H9 (cell line): ENCODE measurements around the gene THOC5. TPM values are rescaled to one million over a fixed set of nuclear protein-coding genes. Genes with fewer than 3 reads are reported as not detected.

Experiments
- DNase-seq: peaks from one replicate; pipeline ENCODE4 v3.0.0-alpha.2; 2017
- H2AFZ ChIP-seq: one replicate; pipeline ENCODE4 v1.6.1; 2013; ENCODE audit warnings: mild to moderate bottlenecking, low read length, control low read depth, moderate library complexity
- H2AK5ac ChIP-seq: 2 replicates; pipeline ENCODE4 v1.6.1; 2013; ENCODE audit warnings: low read length, control low read depth, mixed read lengths; ENCODE audit not compliant: insufficient read length
- H2BK120ac ChIP-seq: one replicate; pipeline ENCODE4 v1.6.1; 2013; ENCODE audit warnings: low read depth, mild to moderate bottlenecking, low read length, control low read depth, inconsistent platforms; ENCODE audit not compliant: poor library complexity, severe bottlenecking
- H2BK12ac ChIP-seq: 2 replicates; pipeline ENCODE4 v1.6.1; 2013; ENCODE audit warnings: low read length, control low read depth, mixed read lengths, low read depth; ENCODE audit not compliant: insufficient read length
- H2BK15ac ChIP-seq: 2 replicates; pipeline ENCODE4 v1.6.1; 2013; ENCODE audit warnings: low read depth, low read length, control low read depth
- H2BK20ac ChIP-seq: one replicate; pipeline ENCODE4 v1.6.1; 2013; ENCODE audit warnings: low read depth, mild to moderate bottlenecking, low read length, control low read depth, inconsistent platforms; ENCODE audit not compliant: poor library complexity, severe bottlenecking
- H2BK5ac ChIP-seq: 2 replicates; pipeline ENCODE4 v1.6.1; 2013; ENCODE audit warnings: low read length, control low read depth, mixed read lengths; ENCODE audit not compliant: insufficient read length
- H3K14ac ChIP-seq: 2 replicates; pipeline ENCODE4 v1.6.1; 2013; ENCODE audit warnings: low read length, control low read depth; ENCODE audit not compliant: insufficient read depth
- H3K18ac ChIP-seq: 2 replicates; pipeline ENCODE4 v1.6.1; 2013; ENCODE audit warnings: low read depth, mild to moderate bottlenecking, mixed read lengths, low read length, control low read depth; ENCODE audit not compliant: insufficient read length
- H3K23ac ChIP-seq: 2 replicates; pipeline ENCODE4 v1.6.1; 2013; ENCODE audit warnings: low read length, control low read depth, mixed read lengths, low read depth; ENCODE audit not compliant: insufficient read length
- H3K23me2 ChIP-seq: 2 replicates; pipeline ENCODE4 v1.6.1; 2013; ENCODE audit warnings: low read depth, mild to moderate bottlenecking, mixed read lengths, low read length, control low read depth; ENCODE audit not compliant: insufficient read length, poor library complexity, severe bottlenecking
- H3K27ac ChIP-seq: 2 replicates; pipeline ENCODE4 v1.5.1; 2013; ENCODE audit warnings: low read length, control low read depth, mixed read lengths, low read depth; ENCODE audit not compliant: insufficient read length
- H3K27me3 ChIP-seq: 2 replicates; pipeline ENCODE4 v1.6.1; 2013; ENCODE audit warnings: low read length, control low read depth, inconsistent platforms; ENCODE audit not compliant: insufficient read depth
- H3K4ac ChIP-seq: 2 replicates; pipeline ENCODE4 v1.6.1; 2013; ENCODE audit warnings: low read depth, mild to moderate bottlenecking, control low read depth, inconsistent platforms, low read length, moderate library complexity
- H3K4me1 ChIP-seq: 2 replicates; pipeline ENCODE4 v1.6.1; 2013; ENCODE audit warnings: low read length, control low read depth, inconsistent platforms; ENCODE audit not compliant: insufficient read depth
- H3K4me2 ChIP-seq: 2 replicates; pipeline ENCODE4 v1.6.1; 2013; ENCODE audit warnings: low read length, control low read depth, mixed read lengths; ENCODE audit not compliant: insufficient read length, insufficient read depth
- H3K56ac ChIP-seq: 2 replicates; pipeline ENCODE4 v1.6.1; 2013; ENCODE audit warnings: low read depth, mild to moderate bottlenecking, mixed read lengths, low read length, control low read depth; ENCODE audit not compliant: insufficient read length
- H3K79me1 ChIP-seq: 2 replicates; pipeline ENCODE4 v1.6.1; 2013; ENCODE audit warnings: low read depth, mild to moderate bottlenecking, moderate library complexity, low read length, control low read depth, inconsistent platforms; ENCODE audit not compliant: insufficient read depth, poor library complexity, severe bottlenecking
- H3K79me2 ChIP-seq: 2 replicates; pipeline ENCODE4 v1.6.1; 2013; ENCODE audit warnings: low read length, control low read depth, inconsistent platforms; ENCODE audit not compliant: insufficient read depth
- H3K9ac ChIP-seq: 2 replicates; pipeline ENCODE4 v1.6.1; 2013; ENCODE audit warnings: low read length, control low read depth, mixed read lengths; ENCODE audit not compliant: insufficient read length; ENCODE audit errors: extremely low read depth
- H3K9me3 ChIP-seq: one replicate; pipeline ENCODE4 v1.6.1; 2013; ENCODE audit warnings: low read depth, low read length, inconsistent platforms; ENCODE audit not compliant: control insufficient read depth
- H3T11ph ChIP-seq: one replicate; pipeline ENCODE4 v1.6.1; 2013; ENCODE audit warnings: mild to moderate bottlenecking, low read length, control low read depth, inconsistent platforms
- H4K20me1 ChIP-seq: one replicate; pipeline ENCODE4 v1.6.1; 2013; ENCODE audit not compliant: control insufficient read depth, insufficient read length, insufficient read depth
- H4K5ac ChIP-seq: 2 replicates; pipeline ENCODE4 v1.6.1; 2013; ENCODE audit warnings: low read depth, mild to moderate bottlenecking, mixed read lengths, low read length, control low read depth; ENCODE audit not compliant: insufficient read length
- H4K8ac ChIP-seq: replicated peaks from 2 replicates; pipeline ENCODE4 v1.6.1; 2013; ENCODE audit warnings: low read length, control low read depth, mixed read lengths, low read depth; ENCODE audit not compliant: insufficient read length
- H4K91ac ChIP-seq: 2 replicates; pipeline ENCODE4 v1.6.1; 2013; ENCODE audit warnings: low read depth, mild to moderate bottlenecking, moderate library complexity, mixed read lengths, low read length, control low read depth; ENCODE audit not compliant: insufficient read length
- H3K27ac Mint-ChIP-seq, 3 experiments: 2 replicates in 2 of 3; 3 replicates in 1 of 3; pipeline ENCODE4 v1.8.0; 2020 to 2021; ENCODE audit warnings: mixed read lengths in 3 of 3, mild to moderate bottlenecking in 1 of 3, moderate library complexity in 1 of 3
- H3K27me3 Mint-ChIP-seq: 2 replicates; pipeline ENCODE4 v1.8.0; 2021; ENCODE audit warnings: low read depth, mild to moderate bottlenecking, moderate library complexity, mixed read lengths
- H3K36me3 Mint-ChIP-seq, 3 experiments: 2 replicates in 2 of 3; 3 replicates in 1 of 3; pipeline ENCODE4 v1.8.0; 2020 to 2021; ENCODE audit warnings: low read depth in 3 of 3, mixed read lengths in 3 of 3; ENCODE audit not compliant: insufficient read depth in 1 of 3
- H3K4me1 Mint-ChIP-seq, 2 experiments: 2 replicates each; pipeline ENCODE4 v1.8.0; 2020; ENCODE audit warnings: mixed read lengths in 2 of 2
- H3K4me3 Mint-ChIP-seq, 2 experiments: 2 replicates in 1 of 2; 3 replicates in 1 of 2; pipeline ENCODE4 v1.8.0; 2020 to 2021; ENCODE audit warnings: mild to moderate bottlenecking in 2 of 2, mixed read lengths in 2 of 2, moderate library complexity in 1 of 2
- H3K9me3 Mint-ChIP-seq, 2 experiments: 2 replicates in 1 of 2; 3 replicates in 1 of 2; pipeline ENCODE4 v1.8.0; 2020; ENCODE audit warnings: mild to moderate bottlenecking in 2 of 2, mixed read lengths in 2 of 2, moderate library complexity in 1 of 2
- CTCF ChIP-seq: fragments of 200-600 bp; sonication (generic); conservative IDR thresholded peaks from 3 replicates; pipeline ENCODE4 v1.8.0; 2021; ENCODE audit warnings: antibody characterized with exemption, mild to moderate bottlenecking
- WGBS: extraction: QIAGEN DNeasy Blood & Tissue Kit; methylation state at CpG from one replicate; pipeline ENCODE4 v1.1.7; 2013; ENCODE audit warnings: missing lambda C conversion rate, low lambda C conversion rate, mixed read lengths; ENCODE audit not compliant: insufficient read length; ENCODE audit errors: extremely low coverage; 5-methylcytosine and 5-hydroxymethylcytosine counted together
- total RNA-seq: library from RNA; stranded (reverse); gene quantifications from 2 replicates; pipeline ENCODE4 v1.2.1, GENCODE V29; 2021

THOC5 gene
- total RNA-seq, 1 experiment from 2014 or later: 71.8 TPM

DNA sequence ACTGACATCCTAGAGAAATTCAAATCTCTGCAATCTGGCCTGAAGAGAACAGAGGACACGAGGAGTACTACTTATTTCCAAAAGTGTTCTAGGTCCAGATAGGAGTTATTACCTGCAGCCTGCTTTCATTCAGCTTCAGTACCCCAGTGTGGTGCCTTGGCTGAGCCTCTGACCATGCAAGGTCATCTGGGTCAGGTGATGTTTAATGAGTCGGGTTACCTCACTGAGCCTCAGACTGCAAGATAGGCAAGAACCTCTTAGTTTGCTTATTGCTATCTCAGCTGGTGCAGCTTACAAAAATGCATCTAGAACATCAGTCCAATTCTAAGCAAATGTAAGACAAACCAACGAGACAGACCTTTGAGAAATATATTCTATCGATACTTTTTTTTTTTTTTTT, 40.4 kb upstream of the THOC5 start:
- Mint-ChIP-seq H3K4me1 (0 out of 4 replicates have a peak, but pooled peaks cover 0 to 2% of the 10 kb centered on the region in 2 experiments), H3K27me3 (0 out of 2 replicates have a peak, but pooled peaks cover 2% of the 10 kb centered on the region), H3K27ac (no peak overlapping the region), H3K36me3 (no peaks in the 10 kb centered on the region), H3K9me3 (no peaks in the 10 kb centered on the region; a peak in 1 of 5 replicates), H3K4me3 (no peak overlapping the region)
- Histone ChIP-seq H3K56ac (no peak overlapping the region), H2BK120ac (no peak overlapping the region), H3K4me1 (no peaks in the 10 kb centered on the region), H2BK12ac (no peak overlapping the region), H3K9me3 (no peaks in the 10 kb centered on the region), H4K8ac (no peak overlapping the region), H2BK5ac (no peak overlapping the region), H3K23me2 (no peaks in the 10 kb centered on the region), H3K18ac (no peak overlapping the region), H3K79me1 (no peaks in the 10 kb centered on the region), H3K23ac (no peak overlapping the region), H3T11ph (no peak overlapping the region), H2AFZ (no peak overlapping the region), H3K14ac (no peak overlapping the region), H3K4me2 (no peak overlapping the region), H2BK15ac (no peak overlapping the region), H4K91ac (no peak overlapping the region), H3K27me3 (no peaks in the 10 kb centered on the region), H2AK5ac (no peak overlapping the region), H2BK20ac (no peak overlapping the region), H4K5ac (no peak overlapping the region), H3K27ac (no peak overlapping the region), H3K79me2 (no peaks in the 10 kb centered on the region), H3K9ac (no peak overlapping the region), H4K20me1 (no peaks in the 10 kb centered on the region), H3K4ac (no peak overlapping the region)
- no peak for TF ChIP-seq CTCF
- DNase-seq: no peak
- no CpG with 5 or more reads among the region's 4 CpGs for whole genome bisulfite sequencing
